GM10248 (cell line): ENCODE results near the gene POLR2J2.
"Not testable (repeated sequence)": the region's sequence is repeated elsewhere in the genome, so short reads cannot be mapped to it uniquely, and the experiment has no call there.

Source experiments
- CTCF ChIA-PET: fragments of 300-600 bp; sonication (Branson Sonifier 250); formaldehyde crosslinking; extraction: SDS; loops from one replicate; lab custom pipeline; 2021; ENCODE audit warnings: antibody characterized with exemption; lab: Yijun Ruan, JAX
- POLR2A ChIA-PET: fragments of 350-650 bp; sonication (Branson Sonifier 250); formaldehyde crosslinking; extraction: SDS; loops from one replicate; lab custom pipeline; 2020; ENCODE audit warnings: antibody characterized with exemption; lab: Yijun Ruan, JAX
- DNase-seq: peaks from one replicate; pipeline ENCODE4 v3.0.0; 2012; ENCODE audit errors: extremely low spot score

POLR2J2 gene

DNA sequence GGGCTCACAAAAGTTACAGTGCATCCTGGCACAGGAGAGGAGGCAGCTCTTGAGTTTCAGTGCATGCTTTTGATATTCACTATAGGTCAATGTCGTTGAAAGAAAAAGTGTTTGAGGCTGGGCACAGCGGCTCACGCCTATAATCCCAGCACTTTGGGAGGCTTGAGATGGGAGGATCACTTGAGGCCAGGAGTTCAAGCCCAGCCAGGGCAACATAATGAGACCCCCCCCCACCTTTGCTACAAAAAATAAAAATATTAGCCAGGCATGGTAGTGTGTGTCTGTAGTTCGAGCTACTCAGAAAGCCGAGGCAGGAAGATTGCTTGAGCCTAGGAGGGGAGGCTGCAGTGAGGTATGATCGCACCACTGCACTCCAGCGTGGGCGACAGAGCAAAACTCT is 53.3 kb downstream of the POLR2J2 start:
- POLR2A ChIA-PET, CTCF ChIA-PET, DNase-seq: not testable (repeated sequence)

DNA sequence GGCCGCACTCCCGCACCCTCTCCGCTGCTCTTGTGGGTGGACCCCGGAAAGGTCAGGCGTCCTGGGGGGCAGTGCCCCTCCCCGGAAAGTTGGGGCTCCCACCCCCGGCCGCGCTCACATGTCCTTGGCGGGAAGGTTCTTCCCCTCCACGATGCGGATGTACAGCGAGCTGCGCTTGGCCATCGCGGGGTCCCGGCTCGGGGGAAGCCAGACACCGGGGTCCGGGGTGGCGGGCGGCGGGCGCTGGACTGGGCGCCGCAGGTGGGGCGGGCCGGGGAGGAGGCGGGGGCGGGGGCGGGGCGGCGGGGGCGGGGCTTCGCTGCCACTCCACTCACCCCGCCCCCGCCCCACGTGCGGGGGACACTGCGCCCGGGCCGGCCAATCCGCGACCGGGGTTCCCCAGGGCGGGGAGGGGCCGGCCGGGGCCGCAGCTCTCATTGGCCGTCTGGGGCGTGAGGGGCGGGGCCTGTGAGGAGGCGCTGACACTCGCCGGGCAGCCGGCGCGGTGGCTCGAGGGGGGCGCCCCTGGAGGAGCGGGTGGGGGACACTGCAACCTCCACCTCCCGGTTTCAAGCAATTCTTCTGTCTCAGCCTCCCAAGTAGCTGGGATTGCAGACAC is 54.8 kb downstream of the POLR2J2 start, which contains the start of gene RASA4:
TSS of gene RASA4 (minus strand) at position 250 of the 619 bp plus-strand sequence. CDS start at position 183, 67 bp downstream.
- POLR2A ChIA-PET, DNase-seq, CTCF ChIA-PET: not testable (repeated sequence)
